HepG2 (cell line): ENCODE measurements around the gene TMEM132E. TPM values are rescaled to one million over a fixed set of nuclear protein-coding genes. Genes with fewer than 3 reads are reported as not detected.
A peak's percentile ranks its signal among the peaks of the same experiment; 100 is the strongest.

Source experiments
- ATF6 ChIP-seq: sonication (generic); formaldehyde crosslinking; conservative IDR thresholded peaks from 2 replicates; pipeline ENCODE4 v1.4.0; 2020; ENCODE audit warnings: missing genetic modification reagents
- ETV5 ChIP-seq: IDR thresholded peaks from 2 replicates; pipeline ENCODE4 v1.6.1; 2018; ENCODE audit warnings: missing biosample characterization, missing genetic modification reagents, inconsistent platforms, borderline replicate concordance
- FOXA1 ChIP-seq, 2 experiments: fragments of 450-650 bp in 1 of 2; sonication (generic) in 1 of 2; formaldehyde crosslinking in 1 of 2; IDR thresholded peaks; 2 replicates each; pipeline versions ENCODE4 v1.4.0 to v1.6.1; 2016 to 2020; ENCODE audit warnings: missing genetic modification reagents in 1 of 2
- GPN1 ChIP-seq: sonication (generic); formaldehyde crosslinking; IDR thresholded peaks from 2 replicates; pipeline ENCODE4 v1.5.1; 2020; ENCODE audit warnings: missing genetic modification reagents, borderline replicate concordance
- GTF3A ChIP-seq: sonication (generic); formaldehyde crosslinking; conservative IDR thresholded peaks from 2 replicates; pipeline ENCODE4 v1.4.0; 2020; ENCODE audit warnings: mild to moderate bottlenecking, missing genetic modification reagents
- HNRNPH1 ChIP-seq: fragments of 200-400 bp; formaldehyde crosslinking; optimal IDR thresholded peaks from 2 replicates; pipeline ENCODE3; 2017; ENCODE audit warnings: mild to moderate bottlenecking, low read depth, low read length
- MNT ChIP-seq: fragments of 450-650 bp; IDR thresholded peaks from 2 replicates; pipeline ENCODE4 v1.6.1; 2016
- NBN ChIP-seq: fragments of 450-650 bp; conservative IDR thresholded peaks from 2 replicates; pipeline ENCODE4 v1.6.1; 2017
- SAP130 ChIP-seq: IDR thresholded peaks from 2 replicates; pipeline ENCODE4 v1.6.1; 2016; ENCODE audit warnings: low read depth
- SOX6 ChIP-seq, 2 experiments: fragments of 450-650 bp in 1 of 2; sonication (generic) in 1 of 2; formaldehyde crosslinking in 1 of 2; IDR thresholded peaks; 2 replicates each; pipeline versions ENCODE4 v1.4.0 to v1.6.1; 2017 to 2020; ENCODE audit warnings: antibody characterized with exemption in 1 of 2, mild to moderate bottlenecking in 1 of 2, missing genetic modification reagents in 1 of 2
- SP5 ChIP-seq: IDR thresholded peaks from 2 replicates; pipeline ENCODE4 v1.6.1; 2016; ENCODE audit warnings: low read depth, borderline replicate concordance
- SPEN ChIP-seq: sonication (generic); formaldehyde crosslinking; IDR thresholded peaks from 2 replicates; pipeline ENCODE4 v1.5.1; 2020; ENCODE audit warnings: low read depth, mild to moderate bottlenecking, missing genetic modification reagents
- ZC3H4 ChIP-seq: sonication (generic); formaldehyde crosslinking; IDR thresholded peaks from 2 replicates; pipeline ENCODE4 v1.4.0; 2020; ENCODE audit warnings: missing genetic modification reagents, borderline replicate concordance
- ZFYVE20 ChIP-seq: sonication (generic); formaldehyde crosslinking; IDR thresholded peaks from 2 replicates; pipeline ENCODE4 v1.8.0; 2023; ENCODE audit warnings: low read depth, mild to moderate bottlenecking, moderate library complexity, missing genetic modification reagents, borderline replicate concordance
- ZNF337 ChIP-seq: sonication (generic); formaldehyde crosslinking; IDR thresholded peaks from 2 replicates; pipeline ENCODE4 v1.5.1; 2020; ENCODE audit warnings: missing genetic modification reagents, low read depth, mild to moderate bottlenecking, borderline replicate concordance
- polyA plus RNA-seq, 8 experiments: library from polyadenylated mRNA; depleted of rRNA in 3 of 8; stranded (reverse) in 7 of 8; unstranded in 1 of 8; fragments of >200 nt; fragmentation: Illumina TruSeq in 4 of 8; extraction: Trizol in 4 of 8; gene quantifications; 2 replicates each; pipeline versions ENCODE4 v1.2.1 to v1.2.3, GENCODE V29; 2011 to 2016; ENCODE audit warnings: low read depth in 4 of 8, missing spikeins in 1 of 8, mixed read lengths in 1 of 8; ENCODE audit not compliant: insufficient read depth in 1 of 8
- total RNA-seq, 5 experiments: library from RNA; depleted of rRNA; stranded (reverse); fragments of >200 nt; fragmentation: Illumina TruSeq; extraction: Trizol; gene quantifications; 2 replicates each; pipeline ENCODE4 v1.2.3, GENCODE V29; 2016; ENCODE audit warnings: low read depth in 1 of 5
- TF ChIP-seq, protein P1 (sequence below): sonication (generic); formaldehyde crosslinking; IDR thresholded peaks from 2 replicates; pipeline ENCODE4 v1.5.0; 2020; ENCODE audit warnings: mild to moderate bottlenecking, missing genetic modification reagents, borderline replicate concordance
- TF ChIP-seq, protein P2 (sequence below), 2 experiments: sonication (generic) in 1 of 2; formaldehyde crosslinking in 1 of 2; IDR thresholded peaks; 2 replicates each; pipeline versions ENCODE4 v1.4.0 to v1.6.1; 2016 to 2020; ENCODE audit warnings: borderline replicate concordance in 1 of 2, low read depth in 1 of 2, mild to moderate bottlenecking in 1 of 2, missing genetic modification reagents in 1 of 2

Gene TMEM132E
- total and polyA plus RNA-seq, 2 of the 13 experiments (the other 11 are each of a cell fraction or from before 2014, with no cell fraction given), result not detected

DNA sequence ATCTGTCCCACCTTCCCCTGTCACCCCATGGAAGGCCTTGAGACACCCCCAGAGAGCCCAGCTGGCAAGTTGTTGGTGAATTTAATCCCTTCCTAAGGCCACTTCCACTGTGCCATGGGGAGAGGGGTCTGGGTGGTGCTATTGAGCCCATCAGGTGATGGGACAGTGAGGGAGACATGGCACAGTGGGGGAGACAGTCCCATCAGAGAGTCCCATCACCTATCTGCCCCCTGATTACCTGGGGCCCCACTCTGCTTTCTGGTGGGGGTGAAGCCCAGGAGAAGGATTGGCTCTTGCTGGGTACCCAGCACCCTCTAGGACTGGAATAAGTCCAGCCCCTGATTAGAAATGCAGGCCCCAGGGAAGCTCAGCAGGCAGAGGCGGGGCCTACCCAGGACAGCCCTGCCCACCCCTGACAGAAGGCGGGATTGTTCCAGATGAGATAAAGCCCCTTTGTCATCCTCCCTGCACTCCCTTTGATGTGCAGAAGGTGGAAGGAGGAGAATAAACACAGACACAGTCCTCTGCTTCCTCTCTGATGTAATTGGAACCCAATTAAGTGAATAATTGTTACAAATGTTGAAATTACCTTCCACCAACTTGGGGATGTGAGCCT, 18.9 kb downstream of the TMEM132E start (continued):
- TF ChIP-seq SP5 (CRISPR knock-in tag), result peak; percentile 95
- no peak for TF ChIP-seq ZC3H4
- no peak for TF ChIP-seq GTF3A (CRISPR knock-in tag)
- TF ChIP-seq, protein P1, sequence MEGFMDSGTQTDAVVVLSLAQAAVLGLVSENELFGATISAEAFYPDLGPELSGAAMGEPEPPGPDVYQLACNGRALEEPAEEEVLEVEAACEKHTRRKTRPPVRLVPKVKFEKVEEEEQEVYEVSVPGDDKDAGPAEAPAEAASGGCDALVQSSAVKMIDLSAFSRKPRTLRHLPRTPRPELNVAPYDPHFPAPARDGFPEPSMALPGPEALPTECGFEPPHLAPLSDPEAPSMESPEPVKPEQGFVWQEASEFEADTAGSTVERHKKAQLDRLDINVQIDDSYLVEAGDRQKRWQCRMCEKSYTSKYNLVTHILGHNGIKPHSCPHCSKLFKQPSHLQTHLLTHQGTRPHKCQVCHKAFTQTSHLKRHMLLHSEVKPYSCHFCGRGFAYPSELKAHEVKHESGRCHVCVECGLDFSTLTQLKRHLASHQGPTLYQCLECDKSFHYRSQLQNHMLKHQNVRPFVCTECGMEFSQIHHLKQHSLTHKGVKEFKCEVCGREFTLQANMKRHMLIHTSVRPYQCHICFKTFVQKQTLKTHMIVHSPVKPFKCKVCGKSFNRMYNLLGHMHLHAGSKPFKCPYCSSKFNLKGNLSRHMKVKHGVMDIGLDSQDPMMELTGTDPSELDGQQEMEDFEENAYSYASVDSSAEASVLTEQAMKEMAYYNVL (CRISPR knock-in tag), result peak; percentile 49; the same call in 1 of the 2 replicates
- no peak for TF ChIP-seq MNT
- TF ChIP-seq SAP130 (CRISPR knock-in tag), result peak; percentile 26; the same call in 1 of the 2 replicates
- TF ChIP-seq, protein P2, sequence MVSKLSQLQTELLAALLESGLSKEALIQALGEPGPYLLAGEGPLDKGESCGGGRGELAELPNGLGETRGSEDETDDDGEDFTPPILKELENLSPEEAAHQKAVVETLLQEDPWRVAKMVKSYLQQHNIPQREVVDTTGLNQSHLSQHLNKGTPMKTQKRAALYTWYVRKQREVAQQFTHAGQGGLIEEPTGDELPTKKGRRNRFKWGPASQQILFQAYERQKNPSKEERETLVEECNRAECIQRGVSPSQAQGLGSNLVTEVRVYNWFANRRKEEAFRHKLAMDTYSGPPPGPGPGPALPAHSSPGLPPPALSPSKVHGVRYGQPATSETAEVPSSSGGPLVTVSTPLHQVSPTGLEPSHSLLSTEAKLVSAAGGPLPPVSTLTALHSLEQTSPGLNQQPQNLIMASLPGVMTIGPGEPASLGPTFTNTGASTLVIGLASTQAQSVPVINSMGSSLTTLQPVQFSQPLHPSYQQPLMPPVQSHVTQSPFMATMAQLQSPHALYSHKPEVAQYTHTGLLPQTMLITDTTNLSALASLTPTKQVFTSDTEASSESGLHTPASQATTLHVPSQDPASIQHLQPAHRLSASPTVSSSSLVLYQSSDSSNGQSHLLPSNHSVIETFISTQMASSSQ (IDR thresholded peaks at IDR 0.05; ENCODE audit: low read depth), result no peak
- TF ChIP-seq, protein P2 (CRISPR knock-in tag; IDR thresholded peaks at IDR 0.05; ENCODE audit: borderline replicate concordance), result no peak
- TF ChIP-seq NBN, result no peak
- TF ChIP-seq HNRNPH1, result no peak
- no peak for TF ChIP-seq SPEN (CRISPR knock-in tag)
- TF ChIP-seq ETV5 (CRISPR knock-in tag), result peak; percentile 63; the same call in 1 of the 2 replicates
- TF ChIP-seq ZFYVE20 (CRISPR knock-in tag), result no peak
- no peak for TF ChIP-seq ATF6 (CRISPR knock-in tag)
- no peak for TF ChIP-seq FOXA1 (IDR thresholded peaks at IDR 0.05)
- peak; percentile 68 for TF ChIP-seq FOXA1 (CRISPR knock-in tag; IDR thresholded peaks at IDR 0.05)
- TF ChIP-seq GPN1, result no peak
- TF ChIP-seq ZNF337 (CRISPR knock-in tag), result no peak
- TF ChIP-seq SOX6 (IDR thresholded peaks at IDR 0.05), result no peak
- TF ChIP-seq SOX6 (CRISPR knock-in tag; IDR thresholded peaks at IDR 0.05), result peak; percentile 89
